Activated CD8-positive, alpha-beta memory T cell treated with anti-CD3 and anti-CD28 coated beads, Interleukin-2, amount 10 ng/mL, durations not matched to agents 7 days and 5 days (primary cell): Measurements from ENCODE around the gene FRS2. TPM values are rescaled to one million over a fixed set of nuclear protein-coding genes. Genes with fewer than 3 reads are reported as not detected.

Experiments
- ATAC-seq: fragments of 150-1000 bp; cut with Tn5 transposase; one replicate; pipeline ENCODE4 v1.10.0; 2021; ENCODE audit warnings: moderate library complexity
- CTCF ChIA-PET: fragments of 350-600 bp; sonication (Branson Sonifier 250); formaldehyde crosslinking; loops from one replicate; lab custom pipeline; 2021; ENCODE audit warnings: antibody characterized with exemption; lab: Charles Lee
- DNase-seq: peaks from one replicate; pipeline ENCODE4 v3.0.0-alpha.2; 2020
- H3K27ac Mint-ChIP-seq: one replicate; pipeline ENCODE4 v1.8.0; 2021; ENCODE audit warnings: mild to moderate bottlenecking, mixed read lengths
- H3K27me3 Mint-ChIP-seq: one replicate; pipeline ENCODE4 v1.8.0; 2021; ENCODE audit warnings: mixed read lengths
- H3K36me3 Mint-ChIP-seq: one replicate; pipeline ENCODE4 v1.8.0; 2021; ENCODE audit warnings: mild to moderate bottlenecking, mixed read lengths
- H3K4me1 Mint-ChIP-seq: one replicate; pipeline ENCODE4 v1.8.0; 2021; ENCODE audit warnings: mixed read lengths
- H3K4me3 Mint-ChIP-seq: one replicate; pipeline ENCODE4 v1.8.0; 2021; ENCODE audit warnings: mild to moderate bottlenecking, moderate library complexity, mixed read lengths
- H3K9me3 Mint-ChIP-seq: one replicate; pipeline ENCODE4 v1.8.0; 2022; ENCODE audit warnings: low read depth, mixed read lengths
- total RNA-seq, 2 experiments: library from RNA; stranded (reverse); gene quantifications; one replicate each; pipeline ENCODE4 v1.2.3, GENCODE V29; 2021

FRS2 gene
- total RNA-seq, 2 experiments from 2014 or later, result 11.5 to 12.8 TPM

GRCh38 chr12:69497308-69498026 lies 27.3 kb downstream of the FRS2 start:
- Mint-ChIP-seq H3K27ac (no peak overlapping the region), H3K36me3 (peaks cover 13% of the 10 kb centered on the region), H3K27me3 (no peaks in the 10 kb centered on the region), H3K9me3 (no peaks in the 10 kb centered on the region), H3K4me1 (peaks cover 15% of the 10 kb centered on the region), H3K4me3 (no peak overlapping the region)
- DNase-seq (no peak), ATAC-seq (peak; percentile 70)
- CTCF ChIA-PET, result no interaction called here

GRCh38 chr12:69500631-69501030 lies 30.4 kb downstream of the FRS2 start:
- peaks cover 15% of the 10 kb centered on the region for H3K36me3 Mint-ChIP-seq
- no peak overlapping the region for H3K4me3 Mint-ChIP-seq
- ATAC-seq (no peak), DNase-seq (no peak)
- H3K27ac Mint-ChIP-seq, result no peak overlapping the region
- H3K27me3 Mint-ChIP-seq, result no peaks in the 10 kb centered on the region
- H3K4me1 Mint-ChIP-seq, result peaks cover 15% of the 10 kb centered on the region
- CTCF ChIA-PET, result no interaction called here
- H3K9me3 Mint-ChIP-seq, result no peaks in the 10 kb centered on the region

GRCh38 chr12:69501154-69501895 lies 31.1 kb downstream of the FRS2 start:
- no peak overlapping the region for H3K27ac Mint-ChIP-seq
- H3K4me1 Mint-ChIP-seq, result peaks cover 15% of the 10 kb centered on the region
- CTCF ChIA-PET, result no interaction called here
- DNase-seq, result no peak
- no peaks in the 10 kb centered on the region for H3K9me3 Mint-ChIP-seq
- H3K36me3 Mint-ChIP-seq, result peaks cover 15% of the 10 kb centered on the region
- no peak for ATAC-seq
- no peak overlapping the region for H3K4me3 Mint-ChIP-seq
- H3K27me3 Mint-ChIP-seq, result no peaks in the 10 kb centered on the region

- ATAC-seq, result no peak
- CTCF ChIA-PET, result interaction anchor here (1.6 kb wide), 1 partner anchor 56 kb away, joined by 3 read pairs; no protein-coding TSS in a partner anchor
- H3K4me1 Mint-ChIP-seq, result peaks cover 7% of the 10 kb centered on the region
- H3K27me3 Mint-ChIP-seq, result no peaks in the 10 kb centered on the region
- peaks cover 13% of the 10 kb centered on the region for H3K36me3 Mint-ChIP-seq
- no peak overlapping the region for H3K4me3 Mint-ChIP-seq
- no peaks in the 10 kb centered on the region for H3K9me3 Mint-ChIP-seq
- no peak for DNase-seq
- H3K27ac Mint-ChIP-seq, result no peak overlapping the region
These were observed 32.3 kb downstream of the FRS2 start for GRCh38 chr12:69502345-69503081.

GRCh38 chr12:69508091-69508490 lies 37.9 kb downstream of the FRS2 start:
- H3K9me3 Mint-ChIP-seq, result no peaks in the 10 kb centered on the region
- H3K4me3 Mint-ChIP-seq, result no peak overlapping the region
- H3K4me1 Mint-ChIP-seq, result peaks cover 2% of the 10 kb centered on the region
- DNase-seq, result no peak
- no peak overlapping the region for H3K27ac Mint-ChIP-seq
- no peak for ATAC-seq
- no peaks in the 10 kb centered on the region for H3K27me3 Mint-ChIP-seq
- CTCF ChIA-PET, result no interaction called here
- peaks cover 9% of the 10 kb centered on the region for H3K36me3 Mint-ChIP-seq

- H3K27me3 Mint-ChIP-seq, result no peaks in the 10 kb centered on the region
- H3K36me3 Mint-ChIP-seq, result peaks cover 6% of the 10 kb centered on the region
- H3K9me3 Mint-ChIP-seq, result no peaks in the 10 kb centered on the region
- H3K4me1 Mint-ChIP-seq, result peaks cover 2% of the 10 kb centered on the region
- no peak overlapping the region for H3K27ac Mint-ChIP-seq
- ATAC-seq, result no peak
- H3K4me3 Mint-ChIP-seq, result no peak overlapping the region
- DNase-seq, result no peak
- CTCF ChIA-PET, result no interaction called here
These were observed 38.4 kb downstream of the FRS2 start for GRCh38 chr12:69508621-69509020.

- Mint-ChIP-seq H3K27me3 (no peaks in the 10 kb centered on the region), H3K27ac (no peak overlapping the region), H3K4me1 (peaks cover 3% of the 10 kb centered on the region), H3K4me3 (no peak overlapping the region), H3K9me3 (no peaks in the 10 kb centered on the region), H3K36me3 (peaks cover 4% of the 10 kb centered on the region)
- CTCF ChIA-PET, result no interaction called here
- ATAC-seq (no peak), DNase-seq (no peak)
These were observed 39.1 kb downstream of the FRS2 start for GRCh38 chr12:69509308-69509736.

- DNase-seq (no peak), ATAC-seq (no peak)
- H3K36me3 Mint-ChIP-seq, result peaks cover 4% of the 10 kb centered on the region
- no peak overlapping the region for H3K4me3 Mint-ChIP-seq
- H3K9me3 Mint-ChIP-seq, result no peaks in the 10 kb centered on the region
- CTCF ChIA-PET, result interaction anchor here (0.5 to 0.9 kb wide), 2 partner anchors 20 to 194 kb away, joined by 3 read pairs; no protein-coding TSS in a partner anchor
- peaks cover 9% of the 10 kb centered on the region for H3K4me1 Mint-ChIP-seq
- H3K27me3 Mint-ChIP-seq, result no peaks in the 10 kb centered on the region
- no peak overlapping the region for H3K27ac Mint-ChIP-seq
These were observed 40.0 kb downstream of the FRS2 start for GRCh38 chr12:69509904-69510827.

- no peak overlapping the region for H3K27ac Mint-ChIP-seq
- H3K27me3 Mint-ChIP-seq, result no peaks in the 10 kb centered on the region
- ATAC-seq (no peak), DNase-seq (no peak)
- no peak overlapping the region for H3K4me3 Mint-ChIP-seq
- H3K36me3 Mint-ChIP-seq, result peaks cover 4% of the 10 kb centered on the region
- H3K9me3 Mint-ChIP-seq, result no peaks in the 10 kb centered on the region
- CTCF ChIA-PET, result interaction anchor here (0.9 kb wide), 1 partner anchor 194 kb away, joined by 3 read pairs; no protein-coding TSS in a partner anchor
- peaks cover 9% of the 10 kb centered on the region for H3K4me1 Mint-ChIP-seq
These were observed 40.8 kb downstream of the FRS2 start for GRCh38 chr12:69511016-69511415.

- ATAC-seq, result no peak
- no peak overlapping the region for H3K27ac Mint-ChIP-seq
- H3K36me3 Mint-ChIP-seq, result peaks cover 4% of the 10 kb centered on the region
- H3K9me3 Mint-ChIP-seq, result no peaks in the 10 kb centered on the region
- no peaks in the 10 kb centered on the region for H3K27me3 Mint-ChIP-seq
- DNase-seq, result no peak
- peaks cover 9% of the 10 kb centered on the region for H3K4me1 Mint-ChIP-seq
- H3K4me3 Mint-ChIP-seq, result no peak overlapping the region
- CTCF ChIA-PET, result no interaction called here
These were observed 41.5 kb downstream of the FRS2 start for GRCh38 chr12:69511469-69512267.

GRCh38 chr12:69512820-69513219 lies 42.6 kb downstream of the FRS2 start:
- H3K36me3 Mint-ChIP-seq, result peaks cover 2% of the 10 kb centered on the region
- no peak overlapping the region for H3K27ac Mint-ChIP-seq
- H3K9me3 Mint-ChIP-seq, result no peaks in the 10 kb centered on the region
- H3K4me3 Mint-ChIP-seq, result no peak overlapping the region
- CTCF ChIA-PET, result no interaction called here
- no peak for ATAC-seq
- peaks cover 9% of the 10 kb centered on the region for H3K4me1 Mint-ChIP-seq
- DNase-seq, result no peak
- H3K27me3 Mint-ChIP-seq, result no peaks in the 10 kb centered on the region

- CTCF ChIA-PET, result interaction anchor here (1.0 kb wide), 1 partner anchor 57 kb away, joined by 3 read pairs; no protein-coding TSS in a partner anchor
- DNase-seq, result no peak
- Mint-ChIP-seq H3K36me3 (peaks cover 2% of the 10 kb centered on the region), H3K27me3 (no peaks in the 10 kb centered on the region), H3K4me3 (no peak overlapping the region), H3K9me3 (no peaks in the 10 kb centered on the region), H3K27ac (no peak overlapping the region), H3K4me1 (peaks cover 9% of the 10 kb centered on the region)
- no peak for ATAC-seq
These were observed 43.1 kb downstream of the FRS2 start for GRCh38 chr12:69513297-69513696.
